GM18858 (cell line): Measurements from ENCODE around the gene NXPH1.
A peak's percentile ranks its signal among the peaks of the same experiment; 100 is the strongest.
"Not testable (repeated sequence)": the region's sequence is repeated elsewhere in the genome, so short reads cannot be mapped to it uniquely, and the experiment has no call there.

Experiments used
- ATAC-seq: cut with Tn5 transposase; IDR thresholded peaks from one replicate; pipeline ENCODE4 v1.9.1; 2021; ENCODE audit not compliant: unreplicated experiment

The NXPH1 gene

DNA sequence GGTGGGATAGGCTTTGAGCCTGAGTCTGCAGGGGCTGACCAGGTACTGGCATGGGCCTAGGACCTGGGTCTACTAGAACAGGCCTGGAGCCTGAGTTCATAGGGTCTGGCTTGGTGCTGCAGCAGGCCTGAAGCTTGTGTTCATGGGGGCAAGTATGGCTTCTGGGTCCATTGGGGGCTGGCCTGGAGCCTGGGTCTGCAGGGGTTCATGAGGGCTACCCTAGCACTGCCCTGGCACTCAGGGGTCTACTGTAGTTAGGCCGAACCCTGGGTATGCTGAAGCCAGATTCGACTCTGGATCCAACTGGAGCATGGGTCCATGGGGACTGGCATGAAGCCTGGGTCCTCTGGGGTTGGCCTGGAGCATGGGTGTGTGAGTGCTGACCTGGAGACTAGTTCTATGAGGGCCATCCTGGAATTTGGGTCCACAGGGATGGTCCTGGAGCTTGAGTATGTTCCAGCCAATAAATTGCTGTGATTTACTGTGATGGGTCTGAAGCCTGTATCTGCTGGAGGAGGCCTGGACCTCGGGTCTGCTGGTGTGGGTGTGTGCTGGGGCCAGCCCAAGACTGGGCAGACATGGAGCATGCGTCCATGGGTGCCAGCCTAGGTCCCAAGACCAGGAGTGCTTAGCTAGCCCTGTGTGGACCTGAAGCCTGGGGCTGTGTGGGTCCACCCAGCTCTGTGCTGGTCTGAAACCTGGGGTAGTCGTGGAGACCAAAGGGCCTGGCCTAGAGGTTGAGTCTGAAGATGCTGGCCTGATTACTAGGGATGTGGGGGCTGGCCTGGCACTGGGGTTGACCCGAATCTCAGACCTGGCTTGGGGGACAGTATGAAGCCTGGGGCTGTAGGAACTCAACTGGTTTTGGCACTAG is 235.5 kb downstream of the NXPH1 start:
- no peak for ATAC-seq

DNA sequence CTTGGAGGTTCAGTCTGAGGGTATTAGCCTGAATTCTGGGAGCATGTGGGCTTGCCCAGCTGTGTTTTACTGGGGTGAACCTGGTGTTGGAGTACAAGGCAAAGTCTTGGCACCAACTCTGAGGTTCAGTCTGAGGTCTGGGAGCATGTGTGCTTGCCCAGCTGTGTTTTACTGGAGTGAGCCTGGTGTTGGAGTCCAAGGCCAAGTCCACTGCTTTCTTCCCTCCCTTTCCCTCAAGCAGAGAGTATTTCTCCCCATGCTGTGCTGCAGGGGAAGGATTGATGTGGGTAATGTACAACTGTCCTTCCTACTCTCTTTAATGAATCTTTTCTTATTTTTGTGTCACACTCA is 236.1 kb downstream of the NXPH1 start:
- ATAC-seq: no peak

DNA sequence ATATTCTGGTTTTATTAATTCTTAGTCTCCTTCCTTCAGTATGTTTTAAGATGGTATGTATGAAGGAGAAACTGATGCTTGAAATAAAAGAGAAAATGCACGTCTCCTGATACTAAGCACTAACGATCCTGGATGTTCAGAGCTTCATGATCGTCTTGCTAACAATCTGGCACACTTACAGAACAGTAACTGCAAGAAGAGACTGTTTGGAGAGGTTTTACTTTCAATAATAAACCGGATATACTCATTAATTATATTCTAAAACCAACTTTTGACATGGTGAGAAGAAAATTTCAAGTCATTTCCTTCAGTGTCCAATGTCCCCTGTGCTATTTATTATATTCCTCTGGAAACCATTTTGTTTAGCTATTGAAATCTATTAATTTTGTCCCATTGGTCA is 251.0 kb downstream of the NXPH1 start:
- ATAC-seq: no peak

DNA sequence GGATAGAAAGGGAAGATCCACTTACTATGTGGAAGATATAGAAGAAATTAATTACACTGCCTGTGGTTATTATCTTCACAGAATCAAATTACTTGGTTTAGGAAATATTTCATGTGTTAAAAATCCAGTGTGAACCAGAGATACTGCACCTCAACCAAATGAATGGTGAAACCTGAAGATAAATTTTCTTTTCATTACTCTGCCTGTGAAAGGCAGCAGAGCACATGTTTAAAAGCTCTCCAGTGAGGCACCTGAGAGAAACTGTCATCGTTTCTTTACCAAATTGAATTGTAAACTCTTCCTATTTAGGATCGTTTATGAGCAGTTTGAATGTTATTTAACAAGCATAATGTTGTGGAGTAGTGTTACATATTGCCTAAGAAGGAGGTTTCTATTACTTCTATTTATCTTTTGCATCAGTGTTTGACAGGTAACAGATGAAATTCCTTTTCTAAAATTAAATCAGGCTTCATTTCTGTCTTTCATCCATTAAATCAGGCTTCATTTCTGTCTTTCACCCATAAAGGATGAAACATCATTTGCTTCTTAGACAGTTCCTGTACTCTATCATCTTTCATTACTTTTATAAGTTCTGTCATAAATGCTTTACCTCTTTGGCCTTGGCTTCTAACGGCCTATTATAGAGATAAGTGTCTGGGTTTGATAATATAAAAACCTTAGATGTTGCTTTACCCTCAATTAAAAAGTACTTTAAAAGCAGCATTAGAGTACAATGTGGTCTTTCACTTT is 266.6 kb downstream of the NXPH1 start:
- no peak for ATAC-seq

DNA sequence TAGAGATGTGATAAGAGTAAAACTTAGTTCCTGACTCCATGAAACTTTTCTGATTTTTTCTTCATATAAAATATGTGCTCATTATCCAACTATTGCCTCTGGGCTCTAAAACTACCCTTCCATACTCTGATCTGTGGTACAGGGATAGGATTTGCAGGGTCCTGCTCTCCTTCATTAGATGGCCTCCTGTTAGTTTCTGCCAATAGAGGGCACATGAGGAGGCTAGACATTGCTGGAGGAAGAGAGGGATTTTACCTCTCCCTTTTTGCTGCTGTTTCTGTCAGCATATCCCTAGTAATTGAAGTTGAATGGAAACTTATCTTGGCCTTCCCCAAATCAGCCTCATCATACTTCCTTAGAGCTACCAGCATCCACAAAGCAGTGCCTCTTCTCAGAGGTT is 269.4 kb downstream of the NXPH1 start:
- ATAC-seq: no peak

DNA sequence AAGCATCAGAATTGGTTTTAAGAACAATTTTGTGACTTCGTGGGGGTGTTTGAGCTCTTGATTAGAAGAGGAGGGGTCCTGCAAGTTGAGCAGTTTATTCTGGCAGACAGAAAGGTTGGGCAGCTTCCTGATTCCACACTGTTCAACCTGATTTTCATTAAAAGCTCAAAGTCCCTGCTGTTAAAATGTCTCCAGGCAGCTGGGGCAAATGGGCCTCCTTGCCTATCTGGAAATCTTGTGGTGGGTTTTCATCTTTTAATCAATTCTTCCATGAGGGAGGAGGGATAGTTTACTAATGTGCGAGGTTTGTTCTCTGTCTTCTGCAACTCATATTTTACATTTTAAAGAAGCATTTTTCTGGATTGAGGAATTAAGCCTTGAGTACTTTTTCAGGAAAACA is 276.7 kb downstream of the NXPH1 start:
- ATAC-seq: no peak

DNA sequence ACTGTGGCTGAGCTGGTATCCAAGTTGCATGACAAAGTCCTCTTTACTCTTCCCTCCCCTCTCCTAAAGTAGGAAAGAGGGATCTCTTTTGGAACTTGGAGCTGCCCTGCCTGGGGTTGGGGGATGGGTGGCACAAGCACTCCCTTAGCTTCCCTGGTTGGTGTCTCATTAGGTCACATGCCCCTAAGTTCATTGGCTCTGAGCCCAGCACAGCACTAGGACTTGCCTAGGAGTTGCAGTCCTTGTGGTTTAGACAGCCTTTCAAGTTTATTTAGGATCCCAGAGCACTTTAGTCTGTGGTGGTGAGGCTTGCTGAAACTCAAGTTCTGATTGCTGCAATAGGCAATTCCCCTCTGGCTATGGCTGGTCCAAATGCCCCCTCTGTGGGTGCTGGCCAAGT is 281.4 kb downstream of the NXPH1 start:
- no peak for ATAC-seq

DNA sequence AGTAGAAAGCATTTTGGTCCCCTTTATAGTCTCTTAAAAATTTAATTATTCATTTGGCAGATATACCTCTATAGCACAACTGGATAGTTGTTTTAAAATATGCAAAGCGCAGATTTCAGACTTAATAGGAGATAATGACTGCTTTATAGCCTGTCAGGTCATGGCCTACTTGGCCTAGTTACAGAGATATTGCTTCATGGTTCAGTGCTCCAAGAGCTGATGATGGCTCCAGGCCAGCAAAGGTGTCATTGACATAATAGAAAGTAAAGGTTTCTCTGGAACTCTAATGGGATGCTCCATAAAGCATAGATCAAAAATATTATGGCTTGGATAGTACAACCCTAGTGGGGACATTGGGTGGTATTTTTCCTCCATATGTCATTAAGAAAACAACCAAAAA is 285.7 kb downstream of the NXPH1 start:
- no peak for ATAC-seq

DNA sequence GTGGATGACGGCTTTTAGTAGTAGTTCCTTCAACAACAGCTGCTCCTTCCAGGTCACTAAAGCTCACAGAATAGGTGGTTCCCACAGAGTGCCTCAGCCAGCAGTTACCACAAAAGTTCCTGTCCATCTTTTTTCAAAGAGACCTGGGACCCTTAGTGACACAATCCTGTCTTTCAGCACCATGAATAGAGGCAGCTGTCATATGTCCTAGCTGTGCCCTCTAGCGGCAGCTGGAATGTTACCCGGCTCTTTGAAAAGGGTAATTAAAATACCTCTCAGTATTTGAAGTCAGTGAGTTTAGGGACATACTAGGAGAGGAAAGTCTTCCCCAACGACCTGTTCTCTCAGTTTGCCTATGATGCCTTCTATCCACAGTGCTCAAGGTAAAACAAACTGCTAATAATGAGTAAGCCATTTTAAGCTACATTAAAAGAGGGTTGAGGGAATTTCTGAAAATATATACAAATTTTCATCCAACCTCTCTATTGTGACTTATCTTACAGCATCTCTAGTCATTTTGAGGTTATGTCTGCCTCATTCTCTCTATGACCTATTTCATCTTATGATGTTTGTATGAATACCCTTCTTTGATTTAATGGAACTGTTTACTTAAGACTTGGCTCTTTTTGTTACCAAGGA is 290.8 kb downstream of the NXPH1 start:
- peak; percentile 94 for ATAC-seq

DNA sequence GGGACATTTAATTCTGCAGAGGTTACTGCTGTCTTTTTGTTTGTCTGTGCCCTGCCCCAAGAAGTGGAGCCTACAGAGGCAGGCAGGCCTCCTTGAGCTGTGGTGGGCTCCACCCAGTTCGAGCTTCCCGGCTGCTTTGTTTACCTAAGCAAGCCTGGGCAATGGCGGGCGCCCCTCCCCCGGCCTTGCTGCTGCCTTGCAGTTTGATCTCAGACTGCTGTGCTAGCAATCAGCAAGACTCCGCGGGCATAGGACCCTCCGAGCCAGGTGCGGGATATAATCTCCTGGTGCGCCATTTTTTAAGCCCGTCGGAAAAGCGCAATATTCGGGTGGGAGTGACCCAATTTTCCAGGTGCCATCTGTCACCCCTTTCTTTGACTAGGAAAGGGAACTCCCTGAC is 298.3 kb downstream of the NXPH1 start:
- ATAC-seq: not testable (repeated sequence)

DNA sequence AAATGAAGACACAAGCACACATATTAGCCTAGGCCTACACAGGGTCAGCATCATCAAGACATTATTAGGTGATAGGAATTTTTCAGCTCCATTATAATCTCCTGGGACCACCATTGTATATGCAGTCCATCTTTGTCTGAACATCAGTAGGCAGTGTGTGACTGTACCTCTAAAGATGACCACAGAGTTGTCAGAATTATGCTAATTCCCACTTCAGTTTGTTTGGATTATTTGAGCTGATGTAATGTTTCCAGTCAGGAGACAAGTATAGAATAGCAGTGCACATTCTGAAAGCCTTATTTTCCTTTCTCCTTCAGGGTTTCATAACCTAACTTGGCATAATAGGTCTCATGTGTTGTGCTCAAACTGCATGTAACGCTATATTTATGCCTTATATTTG is 306.4 kb downstream of the NXPH1 start:
- ATAC-seq: no peak

DNA sequence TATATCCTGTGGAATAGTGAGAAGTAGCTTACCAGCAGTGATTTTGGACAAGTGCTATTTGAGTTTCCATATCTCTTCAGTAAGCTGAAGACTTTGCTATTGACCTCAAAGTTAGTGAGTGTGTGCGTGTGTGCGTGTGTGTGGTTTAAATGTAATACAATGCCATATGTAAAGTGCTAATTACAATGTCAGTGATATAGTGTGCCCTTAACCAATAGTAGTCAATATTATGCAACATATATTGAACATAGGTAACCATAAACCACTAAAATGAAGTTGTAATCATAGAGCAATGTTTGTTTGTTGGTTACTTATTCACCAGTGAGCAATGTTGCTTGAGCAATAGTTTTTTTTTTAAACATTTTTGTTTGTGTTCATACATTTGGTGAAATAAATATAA is 309.4 kb downstream of the NXPH1 start:
- no peak for ATAC-seq

DNA sequence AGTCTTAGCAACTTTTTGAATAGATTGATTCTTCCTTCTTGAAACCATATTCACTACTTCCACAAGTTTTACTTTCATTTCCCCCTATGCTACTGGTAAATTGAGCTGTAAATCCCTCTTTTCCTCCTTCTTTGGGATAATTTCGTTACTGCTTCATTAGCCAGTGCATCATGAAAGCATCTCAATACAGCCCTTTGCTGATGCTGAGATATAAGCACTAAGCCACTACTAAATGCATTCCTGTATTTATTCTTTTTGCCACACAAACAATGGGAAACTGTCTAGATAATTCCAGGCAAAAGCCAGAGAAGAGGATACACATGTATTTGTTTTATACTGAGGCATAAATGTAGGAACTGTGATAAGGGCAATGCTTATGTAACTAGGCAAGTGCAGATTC is 313.9 kb downstream of the NXPH1 start:
- ATAC-seq: no peak

DNA sequence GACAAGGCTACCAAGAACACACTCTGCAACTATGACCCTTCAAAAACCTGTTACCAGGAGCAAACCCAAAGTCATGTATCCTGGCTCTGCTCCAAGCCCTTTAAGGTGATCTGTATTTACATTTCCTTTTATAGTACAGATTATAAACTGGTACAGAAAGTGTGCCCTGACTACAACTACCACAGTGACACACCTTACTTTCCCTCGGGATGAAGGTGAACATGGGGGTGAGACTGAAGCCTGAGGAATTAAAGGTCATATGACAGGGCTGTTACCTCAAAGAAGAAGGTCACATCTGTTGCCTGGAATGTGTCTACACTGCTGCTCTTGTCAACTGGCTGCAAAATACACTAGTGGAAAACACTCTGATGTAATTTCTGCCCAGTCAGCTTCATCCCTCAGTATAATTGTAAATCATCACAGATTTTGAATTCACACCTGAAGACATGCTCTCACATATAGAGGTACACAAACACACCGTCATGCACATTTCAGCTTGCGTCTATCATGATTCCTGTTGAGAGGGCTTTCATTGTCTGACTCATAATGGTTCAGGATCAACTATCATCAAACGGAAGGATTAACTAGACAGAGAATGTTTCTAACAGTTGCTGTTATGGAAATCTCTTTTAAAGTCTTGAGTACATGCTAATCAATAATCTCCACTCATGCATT is 318.3 kb downstream of the NXPH1 start:
- no peak for ATAC-seq

DNA sequence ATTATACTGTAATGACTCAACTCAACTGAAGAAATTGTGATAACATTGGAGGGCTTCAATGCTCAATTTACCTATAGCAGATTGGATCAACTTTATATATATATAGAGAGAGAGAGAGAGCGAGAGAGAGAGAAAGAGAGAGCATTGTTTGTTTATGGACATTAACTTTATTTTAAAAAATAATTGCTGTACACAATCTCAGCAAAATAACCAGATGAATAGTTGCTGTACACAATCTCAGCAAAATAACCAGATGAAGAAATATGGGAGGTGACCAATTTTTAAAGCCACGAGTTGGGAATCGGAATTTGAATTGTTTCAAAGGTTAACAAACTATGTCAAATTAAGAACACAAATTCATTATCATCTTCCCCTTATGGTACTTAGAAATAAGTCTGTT is 319.9 kb downstream of the NXPH1 start:
- ATAC-seq: no peak

DNA sequence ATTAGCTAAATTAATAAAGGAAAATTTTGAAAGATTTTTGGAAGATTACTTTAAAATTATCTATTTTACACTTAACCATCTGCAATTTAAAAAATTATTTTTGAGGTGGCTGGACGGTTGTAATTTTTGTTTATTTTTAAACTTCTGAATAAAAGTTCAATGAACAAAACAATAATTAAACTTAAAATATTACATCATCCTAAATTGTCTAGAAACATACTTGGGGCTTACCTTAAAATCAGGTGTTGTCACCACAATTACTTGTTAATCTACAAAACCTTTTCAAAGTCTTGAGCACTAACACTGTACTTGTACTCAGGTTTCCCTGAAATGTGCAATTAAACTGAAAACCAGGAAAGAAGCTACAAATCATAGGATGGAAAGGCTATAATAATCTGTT is 328.3 kb downstream of the NXPH1 start:
- ATAC-seq: no peak

DNA sequence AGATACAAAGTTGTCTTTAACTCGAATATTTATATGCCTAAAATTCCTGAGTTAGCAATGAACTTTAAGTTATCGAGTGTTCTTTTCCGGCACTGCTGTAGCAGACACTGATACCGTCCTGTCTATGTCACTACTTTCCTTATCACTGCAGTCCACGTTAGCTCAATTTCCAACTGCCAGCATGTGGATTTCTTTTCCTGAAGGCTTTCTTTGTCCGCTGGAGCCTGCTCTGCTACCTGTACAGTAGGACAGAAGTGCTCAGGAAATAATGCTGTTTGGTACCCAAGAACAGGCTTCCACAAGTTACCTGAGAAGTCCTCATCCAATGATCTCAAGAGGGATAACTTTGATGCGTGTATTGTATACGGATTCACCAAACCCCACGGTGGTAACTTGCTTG is 329.4 kb downstream of the NXPH1 start:
- ATAC-seq: no peak

DNA sequence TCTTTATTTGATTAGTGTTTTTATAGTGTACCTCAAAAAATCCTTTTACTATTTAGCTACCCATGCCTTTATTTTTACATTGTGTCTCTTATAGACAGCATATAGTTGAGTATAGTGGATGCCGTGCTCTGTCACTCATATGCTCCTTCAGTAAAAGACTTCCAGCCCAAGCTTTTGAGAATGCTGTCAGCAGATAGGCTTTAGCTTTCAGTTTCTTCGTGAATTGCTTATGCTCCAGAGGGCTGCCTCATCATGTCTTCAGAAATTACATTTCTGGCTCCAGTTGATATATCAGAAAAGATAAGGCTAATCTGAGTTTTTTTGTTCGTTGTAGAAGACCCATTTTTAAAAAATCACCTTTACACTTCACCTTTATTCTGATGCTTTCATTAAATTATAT is 332.0 kb downstream of the NXPH1 start:
- no peak for ATAC-seq

DNA sequence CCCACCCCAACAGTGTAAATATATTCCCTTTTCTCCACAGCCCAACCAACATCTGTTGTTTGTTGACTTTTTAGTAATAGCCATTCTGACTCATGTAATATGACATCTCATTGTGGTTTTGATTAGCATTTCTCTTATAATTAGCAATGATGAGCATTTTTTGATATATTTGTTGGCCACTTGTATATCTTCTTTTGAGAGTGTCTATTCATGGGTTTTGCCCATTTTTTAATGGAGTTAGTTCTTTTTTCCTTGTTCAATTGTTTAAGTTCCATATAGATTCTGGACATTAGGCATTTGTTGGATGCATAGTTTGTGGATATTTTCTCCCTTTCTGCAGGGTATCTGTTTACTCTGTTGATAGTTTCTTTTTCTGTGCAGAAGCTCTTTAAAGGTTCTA is 340.1 kb downstream of the NXPH1 start:
- no peak for ATAC-seq

DNA sequence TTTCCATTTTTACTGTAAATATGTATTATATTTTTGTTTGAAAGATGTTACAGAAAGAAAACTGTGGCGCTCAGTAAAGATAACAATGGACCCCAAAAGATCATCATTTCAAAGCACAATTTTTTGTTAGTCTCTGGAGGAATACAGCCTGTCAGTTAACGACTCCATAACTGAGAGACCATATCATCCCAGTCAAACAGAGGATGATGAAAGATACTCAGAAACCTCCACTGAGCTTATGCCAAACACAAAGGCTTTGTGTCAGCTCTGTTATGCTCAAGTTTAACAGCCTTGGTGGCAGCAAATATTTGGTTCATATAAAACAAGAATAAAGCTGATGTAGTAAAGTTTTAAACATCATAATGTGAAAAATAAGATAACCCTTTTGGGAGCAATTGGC is 345.1 kb downstream of the NXPH1 start:
- no peak for ATAC-seq

DNA sequence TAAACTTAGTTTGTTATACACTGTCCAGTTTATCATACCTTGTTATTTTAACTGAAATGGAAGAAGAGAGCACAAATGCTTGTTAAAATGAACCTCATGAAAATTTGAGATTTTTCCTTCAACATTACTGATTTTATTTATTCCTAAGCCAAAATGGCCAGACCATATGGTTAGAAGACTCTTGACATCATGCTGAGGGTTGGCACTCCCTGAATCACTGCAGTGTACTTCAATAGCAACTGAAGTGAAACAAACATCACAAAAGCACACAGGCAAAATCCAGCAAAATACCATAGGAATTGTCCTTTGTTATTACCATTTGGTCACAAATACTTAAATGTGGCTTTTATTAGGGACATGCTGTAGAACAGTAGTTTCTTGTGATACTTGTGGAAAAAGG is 347.8 kb downstream of the NXPH1 start:
- ATAC-seq: no peak

DNA sequence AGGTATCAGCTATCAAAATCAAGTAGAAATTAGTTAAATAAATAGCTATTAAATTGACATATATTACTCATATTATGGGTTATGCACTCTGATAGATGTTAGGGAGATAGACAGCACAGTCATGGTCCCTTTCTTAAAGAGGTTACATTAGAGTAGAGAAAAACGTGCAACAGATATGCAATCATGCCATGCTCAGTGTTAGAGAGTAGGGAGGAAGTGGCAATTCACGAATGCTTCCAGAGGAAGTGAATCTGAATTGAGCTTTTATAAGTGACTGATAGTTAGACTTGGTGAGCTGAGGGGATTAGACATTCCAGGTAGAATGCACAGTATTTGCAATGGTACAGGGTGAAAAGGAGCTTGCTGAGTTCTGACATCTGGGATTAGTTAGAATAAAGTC is 349.8 kb downstream of the NXPH1 start:
- ATAC-seq: no peak
